AG10803 (cell line): ENCODE data around the gene TCFL5.

ENCODE experiments used
- DNase-seq: peaks from one replicate; pipeline ENCODE4 v3.0.0; 2010; ENCODE audit warnings: low read depth
- H3K4me3 ChIP-seq: 2 replicates; pipeline ENCODE4 v1.5.1; 2011; ENCODE audit warnings: mild to moderate bottlenecking, low read length, control low read depth
- CTCF ChIP-seq: conservative IDR thresholded peaks from 2 replicates; pipeline ENCODE4 v1.5.1; 2011; ENCODE audit warnings: mild to moderate bottlenecking, low read length, control low read depth, inconsistent platforms

The TCFL5 gene

GRCh38 chr20:62861726-62862336, at the start of gene TCFL5:
Gene TCFL5 (minus strand): TSS chr20:62861822. CDS start chr20:62861670, 152 bp downstream.
- H3K4me3 ChIP-seq: peak within 1 kb of the TSS; percentile 67
- no peak for TF ChIP-seq CTCF
- peak; percentile 79 for DNase-seq

- no peak for TF ChIP-seq CTCF
- DNase-seq: no peak
- H3K4me3 ChIP-seq: no peak overlapping the region
Measured at GRCh38 chr20:62910777-62911497, 49.3 kb upstream of the TCFL5 start.

- no peak overlapping the region for H3K4me3 ChIP-seq
- no peak for TF ChIP-seq CTCF
- no peak for DNase-seq
Measured at GRCh38 chr20:62910217-62910766, 48.7 kb upstream of the TCFL5 start.

DNA sequence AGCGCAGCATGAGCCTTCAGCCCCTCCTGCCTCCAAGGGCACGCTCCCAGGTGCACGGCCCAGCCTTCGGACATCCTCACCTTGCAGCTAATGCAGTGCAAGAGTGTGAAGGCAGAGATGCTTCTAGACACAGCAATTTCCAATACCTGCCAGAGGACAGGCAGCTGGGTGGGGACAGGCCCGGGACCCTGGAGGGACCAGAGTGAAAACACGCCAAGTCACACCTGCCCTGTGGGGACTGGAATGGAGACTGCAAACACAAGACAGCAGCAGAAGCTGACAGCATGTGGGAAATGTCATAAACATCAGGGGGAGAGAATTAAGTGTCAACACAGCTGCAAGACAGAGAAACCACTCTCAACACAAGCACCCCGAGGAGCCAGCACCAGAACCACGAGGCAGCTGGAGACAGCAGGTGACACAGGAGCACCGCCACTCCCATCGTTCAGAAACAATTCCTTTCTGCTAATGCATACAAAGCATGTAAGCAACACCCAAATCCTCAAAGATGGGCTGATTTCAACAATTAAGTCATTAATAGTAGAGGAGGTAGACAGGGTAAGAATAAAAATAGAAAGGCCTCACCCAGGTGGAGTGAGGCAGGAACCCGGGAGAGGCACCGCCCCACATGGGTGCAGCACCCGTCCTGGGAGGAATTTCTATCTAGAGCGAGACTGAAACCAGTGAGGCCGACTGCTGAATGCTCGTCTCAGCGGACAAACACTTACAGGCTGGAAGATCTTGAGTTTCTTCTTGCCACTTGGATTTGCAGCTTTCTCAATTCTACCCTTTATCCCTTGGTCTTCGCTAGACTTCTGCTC, 47.6 kb upstream of the TCFL5 start:
- no peak overlapping the region for H3K4me3 ChIP-seq
- no peak for TF ChIP-seq CTCF
- no peak for DNase-seq

GRCh38 chr20:62907384-62908317, 46.0 kb upstream of the TCFL5 start:
- no peak for DNase-seq
- no peak overlapping the region for H3K4me3 ChIP-seq
- peak; percentile 52 for TF ChIP-seq CTCF

GRCh38 chr20:62906647-62907375, 45.2 kb upstream of the TCFL5 start:
- no peak overlapping the region for H3K4me3 ChIP-seq
- no peak for TF ChIP-seq CTCF
- no peak for DNase-seq
